Forelimb muscle (tissue), 1 donor: ENCODE data around the gene CPNE4. TPM values are rescaled to one million over a fixed set of nuclear protein-coding genes. Genes with fewer than 3 reads are reported as not detected.
"Not testable (repeated sequence)": the region's sequence is repeated elsewhere in the genome, so short reads cannot be mapped to it uniquely, and the experiment has no call there.

Experiments used
- DNase-seq: peaks from one replicate; pipeline ENCODE4 v3.0.0-alpha.2; 2013; ENCODE audit warnings: low read depth
- polyA plus RNA-seq: library from polyadenylated mRNA; unstranded; fragments of 120-200 nt; gene quantifications from one replicate; pipeline ENCODE4 v1.2.1, GENCODE V29; 2013; ENCODE audit not compliant: insufficient read length

Gene CPNE4
- polyA plus RNA-seq, 1 donor = 0.23 TPM

GRCh38 chr3:131538968-131539367 is 495.8 kb downstream of the CPNE4 start:
- DNase-seq = no peak

GRCh38 chr3:131537531-131537930 is 497.3 kb downstream of the CPNE4 start:
- DNase-seq = no peak

GRCh38 chr3:131535596-131535995 is 499.2 kb downstream of the CPNE4 start:
- DNase-seq = no peak

GRCh38 chr3:131535131-131535530 is 499.7 kb downstream of the CPNE4 start:
- no peak for DNase-seq

- DNase-seq = no peak
Measured at GRCh38 chr3:131532645-131533044, 502.2 kb downstream of the CPNE4 start.

GRCh38 chr3:131530843-131531242 is 504.0 kb downstream of the CPNE4 start:
- no peak for DNase-seq

GRCh38 chr3:131530388-131530787 is 504.4 kb downstream of the CPNE4 start:
- no peak for DNase-seq

GRCh38 chr3:131526801-131527347 is 507.9 kb downstream of the CPNE4 start:
- no peak for DNase-seq

- DNase-seq = no peak
Measured at GRCh38 chr3:131518680-131519079, 516.1 kb downstream of the CPNE4 start.

- no peak for DNase-seq
Measured at GRCh38 chr3:131505421-131505820, 529.4 kb downstream of the CPNE4 start.

GRCh38 chr3:131503320-131503635 is 531.5 kb downstream of the CPNE4 start:
- no peak for DNase-seq

GRCh38 chr3:131502530-131503319 is 532.1 kb downstream of the CPNE4 start, which contains the start of gene MRPL3:
Gene MRPL3 (minus strand): TSS chr3:131502971. CDS start chr3:131502821, 150 bp downstream.
- DNase-seq = peak; percentile 61

GRCh38 chr3:131501949-131502348 is 532.9 kb downstream of the CPNE4 start:
- DNase-seq = no peak

GRCh38 chr3:131494706-131495105 is 540.1 kb downstream of the CPNE4 start:
- DNase-seq = no peak

GRCh38 chr3:131491775-131492174 is 543.0 kb downstream of the CPNE4 start:
- DNase-seq = no peak

GRCh38 chr3:131491084-131491483 is 543.7 kb downstream of the CPNE4 start:
- no peak for DNase-seq

- not testable (repeated sequence) for DNase-seq
Measured at GRCh38 chr3:131486545-131486944, 548.3 kb downstream of the CPNE4 start.

GRCh38 chr3:131485119-131485518 is 549.7 kb downstream of the CPNE4 start:
- DNase-seq = no peak

- DNase-seq = no peak
Measured at GRCh38 chr3:131484496-131485111, 550.2 kb downstream of the CPNE4 start.
